Esophagus squamous epithelium (tissue), 4 donors: ENCODE results near the gene SPTAN1.

Source experiments
- CTCF ChIP-seq, 6 experiments: fragments of 450-650 bp in 4 of 6; fragments of 200-600 bp in 2 of 6; sonication (generic) in 2 of 6; IDR thresholded peaks; one replicate each; pipeline ENCODE4 v1.5.1; 2016 to 2019; ENCODE audit warnings: antibody characterized with exemption in 6 of 6, mild to moderate bottlenecking in 4 of 6, moderate library complexity in 4 of 6
- POLR2A ChIP-seq, 4 donors: fragments of 450-650 bp; IDR thresholded peaks; one replicate each; pipeline ENCODE4 v1.6.1; 2017; ENCODE audit warnings: antibody characterized with exemption in 4 of 4, mild to moderate bottlenecking in 4 of 4, moderate library complexity in 3 of 4

DNA sequence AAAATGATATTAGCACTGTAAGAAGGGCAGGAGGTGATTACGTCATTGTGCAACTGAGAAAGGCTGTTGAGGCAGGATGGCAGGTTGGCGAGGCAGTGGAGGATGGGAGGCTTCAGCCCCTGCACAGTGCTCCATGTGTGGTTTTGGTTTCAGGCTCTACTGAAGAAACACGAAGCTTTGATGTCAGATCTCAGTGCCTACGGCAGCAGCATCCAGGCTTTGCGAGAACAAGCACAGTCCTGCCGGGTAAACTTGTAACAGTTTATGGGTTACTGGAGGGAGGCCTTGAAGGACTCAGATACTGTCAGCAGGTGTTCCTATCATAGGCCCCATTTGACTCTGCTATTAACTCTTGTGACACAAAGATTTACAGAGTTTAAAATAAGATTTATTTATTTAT, 35.1 kb downstream of the SPTAN1 start:
- TF ChIP-seq CTCF (IDR thresholded peaks at IDR 0.05): no peak
- TF ChIP-seq POLR2A (IDR thresholded peaks at IDR 0.05): no peak
